ENCODE measurements around the gene ADGRL1. TPM values are rescaled to one million over a fixed set of nuclear protein-coding genes. Genes with fewer than 3 reads are reported as not detected.
"Not testable (repeated sequence)": the region's sequence is repeated elsewhere in the genome, so short reads cannot be mapped to it uniquely, and the experiment has no call there.

Gene ADGRL1
- total RNA-seq, 2 experiments from 2014 or later, result 12.5 to 14.0 TPM

GRCh38 chr19:14148751-14149410 lies 57.1 kb downstream of the ADGRL1 start:
- Mint-ChIP-seq H3K36me3 (ENCODE audit: low read depth) (peaks cover 4% of the 10 kb centered on the region), H3K9me3 (no peaks in the 10 kb centered on the region), H3K27me3 (no peaks in the 10 kb centered on the region), H3K4me3 (peak overlapping the region; percentile 77), H3K4me1 (peaks cover 49% of the 10 kb centered on the region), H3K27ac (peak overlapping the region; percentile 98)
- ChIA-PET CTCF (interaction anchor here (0.6 to 2.1 kb wide), 9 partner anchors 9 to 339 kb away, joined by 3 to 27 read pairs (median 5); partner anchors contain the start of gene ASF1B), POLR2A (no interaction called here)
- no peak for DNase-seq

- ChIA-PET POLR2A (interaction anchor here (0.7 kb wide), 1 partner anchor 203 kb away, joined by 3 read pairs; no protein-coding TSS in a partner anchor), CTCF (interaction anchor here (0.7 to 2.1 kb wide), 9 partner anchors 9 to 354 kb away, joined by 3 to 27 read pairs (median 3); partner anchors contain the start of gene ASF1B)
- Mint-ChIP-seq H3K4me3 (peak overlapping the region; percentile 77), H3K27me3 (no peaks in the 10 kb centered on the region), H3K4me1 (peaks cover 48% of the 10 kb centered on the region), H3K36me3 (ENCODE audit: low read depth) (peaks cover 4% of the 10 kb centered on the region), H3K27ac (peak overlapping the region; percentile 98), H3K9me3 (no peaks in the 10 kb centered on the region)
- DNase-seq, result peak; percentile 51
These were observed 58.0 kb downstream of the ADGRL1 start for GRCh38 chr19:14147797-14148605.

GRCh38 chr19:14146789-14147216 lies 59.2 kb downstream of the ADGRL1 start:
- Mint-ChIP-seq H3K9me3 (no peaks in the 10 kb centered on the region), H3K27ac (no peak overlapping the region), H3K4me1 (peaks cover 52% of the 10 kb centered on the region), H3K27me3 (no peaks in the 10 kb centered on the region), H3K36me3 (ENCODE audit: low read depth) (peaks cover 4% of the 10 kb centered on the region), H3K4me3 (no peak overlapping the region)
- DNase-seq, result no peak
- CTCF ChIA-PET, result interaction anchor here (0.7 to 2.1 kb wide), 3 partner anchors 10 to 37 kb away, joined by 3 to 27 read pairs (median 3); partner anchors contain the start of gene ASF1B
- POLR2A ChIA-PET, result no interaction called here

GRCh38 chr19:14146169-14146568 lies 59.8 kb downstream of the ADGRL1 start:
- CTCF ChIA-PET, result interaction anchor here (0.7 to 2.2 kb wide), 5 partner anchors 10 to 202 kb away, joined by 3 to 14 read pairs (median 4); partner anchors contain the start of gene ASF1B
- H3K27ac Mint-ChIP-seq; DNase-seq; H3K9me3 Mint-ChIP-seq; H3K27me3 Mint-ChIP-seq; H3K4me3 Mint-ChIP-seq; H3K36me3 Mint-ChIP-seq (ENCODE audit: low read depth); POLR2A ChIA-PET: not testable (repeated sequence)
- H3K4me1 Mint-ChIP-seq, result peaks cover 55% of the 10 kb centered on the region

- POLR2A ChIA-PET, result no interaction called here
- Mint-ChIP-seq H3K4me1 (peaks cover 56% of the 10 kb centered on the region), H3K27me3 (no peaks in the 10 kb centered on the region), H3K4me3 (no peak overlapping the region), H3K9me3 (no peaks in the 10 kb centered on the region), H3K27ac (peak overlapping the region; percentile 7), H3K36me3 (ENCODE audit: low read depth) (peaks cover 4% of the 10 kb centered on the region)
- CTCF ChIA-PET, result interaction anchor here (0.7 to 2.2 kb wide), 4 partner anchors 9 to 340 kb away, joined by 3 to 14 read pairs (median 6); partner anchors contain the start of gene ASF1B
- no peak for DNase-seq
These were observed 60.6 kb downstream of the ADGRL1 start for GRCh38 chr19:14145381-14145780.

- POLR2A ChIA-PET, result no interaction called here
- CTCF ChIA-PET, result no interaction called here
- DNase-seq, result no peak
- Mint-ChIP-seq H3K4me3 (no peak overlapping the region), H3K27ac (no peak overlapping the region), H3K27me3 (no peaks in the 10 kb centered on the region), H3K36me3 (ENCODE audit: low read depth) (peaks cover 6% of the 10 kb centered on the region), H3K4me1 (peaks cover 43% of the 10 kb centered on the region), H3K9me3 (no peaks in the 10 kb centered on the region)
These were observed 63.4 kb downstream of the ADGRL1 start for GRCh38 chr19:14142262-14143190.

GRCh38 chr19:14141041-14141440 lies 64.9 kb downstream of the ADGRL1 start:
- Mint-ChIP-seq H3K4me3 (no peak overlapping the region), H3K9me3 (no peaks in the 10 kb centered on the region), H3K27me3 (no peaks in the 10 kb centered on the region), H3K27ac (no peak overlapping the region), H3K4me1 (peaks cover 37% of the 10 kb centered on the region), H3K36me3 (ENCODE audit: low read depth) (peaks cover 6% of the 10 kb centered on the region)
- CTCF ChIA-PET, result interaction anchor here (1.2 kb wide), 1 partner anchor 11 kb away, joined by 4 read pairs; no protein-coding TSS in a partner anchor
- no peak for DNase-seq
- POLR2A ChIA-PET, result no interaction called here

- Mint-ChIP-seq H3K4me3 (no peak overlapping the region), H3K4me1 (peaks cover 36% of the 10 kb centered on the region), H3K9me3 (no peaks in the 10 kb centered on the region), H3K36me3 (ENCODE audit: low read depth) (peaks cover 13% of the 10 kb centered on the region), H3K27me3 (no peaks in the 10 kb centered on the region), H3K27ac (no peak overlapping the region)
- ChIA-PET POLR2A (no interaction called here), CTCF (interaction anchor here (0.6 to 1.8 kb wide), 5 partner anchors 8 to 866 kb away, joined by 3 to 6 read pairs (median 4); no protein-coding TSS in a partner anchor)
- no peak for DNase-seq
These were observed 66.0 kb downstream of the ADGRL1 start for GRCh38 chr19:14139944-14140343.

- Mint-ChIP-seq H3K27me3 (no peaks in the 10 kb centered on the region), H3K4me1 (peaks cover 46% of the 10 kb centered on the region), H3K4me3 (peak overlapping the region; percentile 44), H3K9me3 (no peaks in the 10 kb centered on the region), H3K36me3 (ENCODE audit: low read depth) (peaks cover 21% of the 10 kb centered on the region), H3K27ac (peak overlapping the region; percentile 36)
- CTCF ChIA-PET, result interaction anchor here (0.6 to 1.8 kb wide), 5 partner anchors 9 to 466 kb away, joined by 3 to 6 read pairs (median 3); no protein-coding TSS in a partner anchor
- DNase-seq, result no peak
- POLR2A ChIA-PET, result no interaction called here
These were observed 67.2 kb downstream of the ADGRL1 start for GRCh38 chr19:14138576-14139265.

GRCh38 chr19:14136509-14137281 lies 69.3 kb downstream of the ADGRL1 start, which contains the start of gene ASF1B:
Gene ASF1B, minus strand, starts transcription at chr19:14136589. Its CDS starts 133 bp downstream, at chr19:14136456.
- peaks cover 44% of the 10 kb centered on the region for H3K4me1 Mint-ChIP-seq

More at GRCh38 chr19:14136509-14137281, 69.3 kb downstream of the ADGRL1 start, which contains the start of gene ASF1B:
- POLR2A ChIA-PET, result interaction anchor here (0.5 to 1.0 kb wide), 5 partner anchors 47 to 343 kb away, joined by 3 to 5 read pairs (median 3); no protein-coding TSS in a partner anchor
- H3K9me3 Mint-ChIP-seq, result no peaks in the 10 kb centered on the region
- peak within 1 kb of the TSS; percentile 93 for H3K27ac Mint-ChIP-seq
- CTCF ChIA-PET, result interaction anchor here (0.5 to 3.1 kb wide), 95 partner anchors 9 to 553 kb away, joined by 3 to 27 read pairs (median 5); partner anchors contain the start of genes ADGRE5, DDX39A, MISP3 and PRKACA
- H3K36me3 Mint-ChIP-seq (ENCODE audit: low read depth), result peaks cover 34% of the 10 kb centered on the region
- peak; percentile 99 for DNase-seq
- H3K4me3 Mint-ChIP-seq, result peak within 1 kb of the TSS; percentile 81
- H3K27me3 Mint-ChIP-seq, result no peaks in the 10 kb centered on the region

All from activated CD4-positive, alpha-beta T cell treated with anti-CD3 and anti-CD28 coated beads, Interleukin-2, amount 10 ng/mL, durations not matched to agents 7 days and 5 days (primary cell).